GM18502 (cell line): ENCODE results near the gene OPALIN.

Experiments
- ATAC-seq: cut with Tn5 transposase; IDR thresholded peaks from one replicate; pipeline ENCODE4 v1.9.1; 2021; ENCODE audit warnings: mild to moderate bottlenecking; ENCODE audit not compliant: unreplicated experiment, poor library complexity

The OPALIN gene

DNA sequence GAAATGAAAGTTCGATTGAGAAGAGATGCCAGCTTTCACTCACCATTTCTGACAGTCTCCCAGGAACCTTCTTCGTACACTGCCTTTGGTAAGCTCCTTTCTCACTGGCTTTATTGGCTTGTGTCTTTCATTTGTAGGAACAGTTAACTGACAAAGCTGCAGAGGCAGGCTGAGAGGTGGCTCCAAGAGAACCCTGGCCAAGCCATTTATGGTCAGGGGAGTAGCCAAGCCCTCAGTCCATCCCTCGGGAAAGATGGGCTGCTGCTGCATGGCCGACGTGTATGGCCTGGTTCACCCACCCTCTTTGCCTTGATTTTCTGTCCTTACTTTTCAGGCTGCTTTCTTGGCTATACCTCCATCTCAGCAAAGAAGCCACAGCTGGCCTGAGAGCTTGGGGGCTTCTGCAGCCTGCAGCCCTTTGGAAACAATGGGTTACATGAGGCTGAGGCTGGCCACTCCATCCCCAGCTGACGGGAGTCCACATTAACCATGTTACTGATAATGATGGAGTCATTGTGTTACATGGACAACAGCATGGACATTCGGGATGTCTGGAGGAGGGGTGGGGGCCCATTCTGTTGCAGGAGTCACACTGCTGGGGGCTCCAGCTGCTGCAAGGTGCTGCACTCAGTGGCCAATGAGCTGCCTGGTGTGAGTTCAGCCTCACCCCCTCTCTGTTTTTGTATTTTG lies at the start of gene OPALIN:
Gene OPALIN, minus strand, starts transcription at position 152 of the 690 bp plus-strand sequence. Its CDS starts 106 bp downstream, at position 46.
- ATAC-seq = no peak

DNA sequence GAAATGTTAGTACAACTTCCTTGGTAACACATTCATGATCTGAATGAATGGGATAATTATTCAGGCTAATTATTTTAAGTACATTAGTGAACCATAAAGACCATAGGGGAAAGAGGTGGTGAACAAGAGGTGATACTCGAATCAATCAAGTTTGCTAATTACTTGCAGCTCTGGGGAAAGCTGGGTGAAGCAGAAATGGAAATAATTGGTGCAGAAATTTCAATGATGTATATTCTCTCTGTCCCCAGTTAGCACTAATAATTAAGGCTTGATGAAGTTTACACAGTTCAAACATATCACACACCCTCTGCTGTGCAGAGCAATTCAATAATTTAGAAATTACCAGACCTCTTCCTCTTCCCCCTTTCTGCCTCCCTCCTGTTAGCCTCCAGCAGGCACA lies 49.4 kb upstream of the OPALIN start:
- no peak for ATAC-seq

DNA sequence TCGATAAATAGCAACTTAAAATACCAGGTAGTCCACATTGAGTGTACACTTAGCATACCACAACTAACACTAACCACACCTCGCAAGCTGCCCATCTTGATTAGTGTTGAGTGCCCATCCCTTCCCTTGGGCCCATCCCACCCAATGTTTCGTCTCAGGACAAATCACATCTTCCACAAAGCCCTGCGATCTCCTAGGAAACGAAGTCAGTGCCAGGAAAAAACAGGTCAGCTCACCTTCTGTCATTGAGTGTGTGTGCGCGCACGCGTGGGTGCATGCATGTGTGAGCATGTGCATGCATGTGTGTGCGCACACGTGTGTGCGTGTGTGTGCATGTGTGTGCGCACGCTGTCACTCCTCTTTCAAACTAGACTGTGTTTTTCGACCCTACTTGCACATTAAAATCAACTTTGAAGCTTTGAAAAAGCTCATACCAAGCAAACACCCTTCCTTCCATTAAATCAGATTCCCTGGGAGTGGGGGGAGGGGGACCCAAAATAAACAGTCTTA lies 48.8 kb upstream of the OPALIN start:
- ATAC-seq = no peak

GRCh38 chr10:96406091-96406490 lies 47.3 kb upstream of the OPALIN start:
- ATAC-seq = no peak

- ATAC-seq = no peak
Measured at GRCh38 chr10:96402417-96403305, 43.9 kb upstream of the OPALIN start.

DNA sequence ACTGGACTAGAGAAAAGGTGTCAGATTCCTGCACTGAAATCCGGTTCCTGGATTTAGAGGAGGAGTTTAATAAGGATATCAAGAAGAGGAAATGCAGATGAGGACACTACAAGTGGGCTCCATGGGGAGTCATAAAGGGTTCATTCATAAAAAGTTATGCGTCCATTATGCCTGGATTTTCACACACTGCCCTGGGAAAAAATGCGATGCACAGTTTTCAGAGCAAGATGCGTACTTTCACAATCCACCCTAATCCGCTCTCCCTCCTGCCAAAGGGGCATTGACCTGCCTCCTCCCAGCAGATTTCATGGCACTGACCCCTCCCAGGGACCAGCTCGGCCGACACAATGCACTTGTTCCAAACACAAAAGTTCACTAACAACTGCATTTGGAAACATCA lies 42.2 kb upstream of the OPALIN start:
- no peak for ATAC-seq

DNA sequence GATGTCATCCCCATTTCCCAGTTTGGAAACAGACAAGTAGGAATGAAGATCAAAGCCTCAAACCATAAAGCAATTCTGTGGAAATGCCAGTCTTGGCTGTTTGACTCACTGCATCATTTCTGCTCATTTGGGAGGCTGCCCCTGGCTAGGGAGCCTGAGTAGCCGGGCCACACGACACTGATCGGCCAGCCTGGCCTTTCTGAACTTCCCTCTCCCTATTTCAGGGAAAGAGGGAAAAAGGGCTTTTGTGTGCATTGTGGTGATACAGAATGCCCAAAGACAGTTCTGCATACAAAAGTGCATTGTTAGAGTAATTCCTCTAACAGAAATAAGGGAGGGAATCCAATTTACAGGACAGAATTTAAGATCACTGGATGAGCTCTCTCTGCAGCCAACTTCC lies 41.7 kb upstream of the OPALIN start:
- ATAC-seq = no peak

DNA sequence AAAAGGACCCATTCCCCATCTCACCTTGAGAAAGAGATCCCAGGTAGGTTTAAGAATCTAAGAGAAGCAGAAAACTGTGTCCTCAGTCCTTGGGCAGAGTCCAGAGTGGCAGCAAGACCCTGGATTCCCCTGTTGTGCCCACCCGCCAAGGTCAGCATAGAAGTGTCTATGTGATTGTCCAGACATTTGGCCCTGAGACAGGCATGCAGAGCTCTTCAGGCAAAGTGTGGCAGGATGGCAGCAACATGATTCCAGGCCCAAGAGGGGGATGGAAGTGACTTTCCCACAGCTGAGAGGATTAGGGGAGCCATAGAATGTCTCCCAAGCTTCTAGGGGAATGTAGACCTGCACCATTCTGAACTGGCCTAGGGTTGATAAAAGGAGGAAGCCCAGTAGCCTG lies 39.1 kb upstream of the OPALIN start:
- ATAC-seq = no peak

DNA sequence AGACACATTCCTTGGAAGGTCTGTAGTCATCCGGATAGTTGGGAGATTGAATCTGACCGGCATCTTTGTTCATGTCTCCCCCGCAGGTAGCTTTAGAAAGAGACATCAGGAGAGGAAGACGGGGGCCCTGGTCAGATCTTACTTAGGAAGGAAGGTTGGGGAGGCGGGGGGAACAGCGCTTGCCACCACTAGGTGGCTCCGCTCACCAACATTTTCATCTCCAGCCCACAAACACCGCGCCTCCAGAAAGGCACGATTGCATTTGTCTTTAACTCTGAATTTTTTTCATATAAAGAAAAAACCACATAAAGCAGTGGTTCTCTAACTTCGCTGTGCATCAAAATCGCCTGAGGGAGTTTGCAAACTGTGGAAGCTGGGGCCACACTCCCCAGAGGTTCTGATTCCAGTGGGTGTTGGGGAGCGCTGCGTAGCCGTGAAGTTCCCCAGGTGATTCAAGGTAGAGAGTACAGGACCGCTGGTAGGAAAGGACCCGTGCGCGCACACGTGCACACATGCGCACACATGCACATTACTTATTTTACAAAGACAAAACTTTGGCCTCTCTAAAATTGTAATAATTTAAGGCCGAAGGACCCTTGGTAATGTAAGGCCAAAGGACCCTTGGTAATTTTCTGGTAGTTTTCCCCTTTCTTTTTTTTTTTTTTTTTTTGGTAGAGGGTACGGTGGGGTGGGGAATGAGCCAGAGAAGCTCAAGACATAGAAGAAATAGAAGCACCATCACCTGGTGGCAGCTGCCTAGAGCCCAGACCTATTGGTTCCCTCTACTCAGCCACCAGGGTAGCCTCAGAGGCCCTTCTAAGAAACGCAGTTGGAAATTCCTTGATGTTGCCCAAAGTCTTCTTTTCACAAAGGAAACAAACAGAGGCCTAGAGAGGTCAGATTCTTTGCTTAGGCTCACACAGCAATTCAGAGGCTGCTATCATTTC lies 37.4 kb upstream of the OPALIN start:
- ATAC-seq = no peak

DNA sequence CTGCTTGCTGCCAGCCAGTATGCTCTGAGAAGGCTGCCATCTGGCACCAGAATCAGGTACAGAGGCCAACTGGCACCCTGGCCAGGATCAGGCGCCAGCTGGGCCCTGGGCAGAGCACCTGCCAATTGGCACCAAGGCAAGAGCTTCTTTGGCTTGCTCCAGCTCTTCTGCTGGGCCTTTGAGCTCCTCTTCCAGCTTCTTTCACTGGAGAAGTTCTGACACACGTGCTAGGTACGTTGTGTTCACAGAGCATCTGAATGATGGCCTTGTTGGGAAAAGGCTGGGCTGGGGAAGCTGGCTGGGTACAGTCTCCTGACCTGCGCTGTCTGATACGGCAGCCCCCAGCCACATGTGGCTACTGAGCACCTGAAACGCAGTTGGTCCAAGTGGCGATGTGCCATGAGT lies 31.7 kb upstream of the OPALIN start:
- ATAC-seq = no peak

- ATAC-seq = no peak
Measured at GRCh38 chr10:96389785-96390184, 31.0 kb upstream of the OPALIN start.

- no peak for ATAC-seq
Measured at GRCh38 chr10:96387601-96388000, 28.8 kb upstream of the OPALIN start.

GRCh38 chr10:96387161-96387560 lies 28.4 kb upstream of the OPALIN start:
- no peak for ATAC-seq

DNA sequence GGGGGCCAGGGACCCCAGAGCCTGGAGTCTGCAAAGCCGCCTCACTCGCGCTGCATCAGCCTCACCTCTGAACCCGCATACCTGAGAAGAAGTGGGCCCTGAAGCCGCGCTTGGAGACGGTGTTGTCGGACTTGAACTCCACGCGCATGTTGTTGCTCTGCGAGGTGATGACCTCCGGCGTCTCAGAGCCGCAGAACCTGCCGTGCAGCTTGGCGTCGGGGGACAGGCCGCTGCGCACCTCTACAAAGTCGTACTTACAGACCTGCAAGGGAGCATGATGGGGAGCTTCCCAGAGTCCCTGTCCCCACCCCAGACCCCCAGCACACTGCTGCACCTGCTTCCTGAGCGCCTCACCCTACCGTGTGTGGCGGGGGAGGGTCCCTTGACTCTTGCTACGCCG lies 25.7 kb upstream of the OPALIN start:
- ATAC-seq = no peak

DNA sequence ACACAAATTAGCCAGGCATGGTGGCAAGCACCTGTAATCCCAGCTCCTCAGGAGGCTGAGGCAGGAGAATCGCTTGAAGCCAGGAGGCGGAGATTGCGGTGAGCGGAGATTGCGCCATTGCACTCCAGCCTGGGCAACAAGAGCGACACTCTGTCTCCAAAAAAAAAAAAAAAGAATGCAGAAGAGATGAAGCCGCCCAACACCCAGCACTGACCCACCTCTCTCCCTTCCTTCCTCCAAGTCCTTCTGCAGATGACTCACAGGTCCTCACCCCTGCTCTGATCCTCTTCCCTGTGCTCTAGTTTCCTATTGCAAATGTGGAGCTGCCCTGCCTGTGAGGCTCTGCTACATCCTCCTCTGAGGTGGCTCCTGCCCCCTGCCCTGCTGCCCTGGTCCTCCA lies 22.0 kb upstream of the OPALIN start:
- ATAC-seq = no peak

- ATAC-seq = no peak
Measured at GRCh38 chr10:96379758-96380157, 21.0 kb upstream of the OPALIN start.

- ATAC-seq = no peak
Measured at GRCh38 chr10:96378741-96379140, 19.9 kb upstream of the OPALIN start.

DNA sequence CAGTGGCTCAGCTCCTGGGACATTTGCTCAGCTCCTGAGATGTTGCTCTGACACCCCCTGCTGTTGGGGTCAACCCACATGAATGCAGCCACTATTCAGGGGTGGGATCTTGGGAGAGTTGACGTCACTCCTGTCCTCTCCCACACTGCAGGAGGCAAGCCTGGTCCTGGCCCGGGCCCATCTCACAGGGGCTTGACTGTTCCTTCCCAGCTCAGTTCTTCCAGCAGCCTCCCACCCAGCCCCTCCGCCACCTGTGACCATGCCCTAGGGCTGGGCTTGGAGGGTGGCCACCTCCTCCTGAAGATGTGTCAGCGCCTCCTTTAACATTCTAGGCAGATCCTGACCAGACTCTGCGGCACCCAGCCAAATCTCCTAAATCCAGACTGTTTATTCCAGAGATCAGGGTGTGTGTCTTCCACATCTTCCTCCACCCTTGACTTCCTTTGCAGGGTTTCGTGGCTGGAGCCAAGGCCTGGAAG lies 19.1 kb upstream of the OPALIN start:
- no peak for ATAC-seq

DNA sequence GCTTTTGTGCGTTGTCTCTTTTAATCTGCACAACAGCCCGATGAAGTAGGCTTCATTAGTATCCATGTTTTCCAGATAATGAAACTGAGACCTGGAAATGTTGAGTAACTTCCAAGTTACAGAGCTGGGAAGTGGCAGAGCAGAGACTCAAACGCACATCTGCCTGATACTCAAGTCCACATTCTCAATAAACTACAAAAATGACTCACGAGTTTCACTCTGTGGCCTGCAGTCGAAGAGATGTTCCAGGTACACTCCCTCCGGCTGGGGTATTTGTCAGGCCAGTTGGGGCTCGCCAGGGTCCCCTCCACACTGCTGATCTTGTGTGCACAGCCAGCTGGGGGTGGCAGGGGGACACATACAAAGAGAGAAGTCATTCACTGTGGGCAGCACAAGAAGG lies 17.7 kb upstream of the OPALIN start:
- ATAC-seq = no peak
